Ramos (cell line): Measurements from ENCODE around the gene TUB.

Experiments
- in situ Hi-C: fragments of 300-500 bp; cut with MboI; formaldehyde crosslinking; loops from one replicate; pipeline ENCODE4 v1.14.3; 2022; ENCODE audit warnings: low sequenced_read_pairs; ENCODE audit not compliant: unreplicated experiment

The TUB gene

GRCh38 chr11:8087756-8088155 is 6.7 kb downstream of the TUB start:
- in situ Hi-C loops = no loop called here

GRCh38 chr11:8089791-8090510 is 8.9 kb downstream of the TUB start:
- in situ Hi-C loops = loop anchor here (10.0 kb wide), 1 partner anchor 195 kb away; no protein-coding TSS in a partner anchor

GRCh38 chr11:8090756-8091155 is 9.7 kb downstream of the TUB start:
- in situ Hi-C loops = loop anchor here (10.0 kb wide), 1 partner anchor 196 kb away; no protein-coding TSS in a partner anchor

GRCh38 chr11:8091721-8092120 is 10.7 kb downstream of the TUB start:
- in situ Hi-C loops = loop anchor here (10.0 kb wide), 1 partner anchor 197 kb away; no protein-coding TSS in a partner anchor

- in situ Hi-C loops = loop anchor here (10.0 kb wide), 1 partner anchor 198 kb away; no protein-coding TSS in a partner anchor
Measured at GRCh38 chr11:8092587-8093424, 11.8 kb downstream of the TUB start.

GRCh38 chr11:8093931-8094575 is 13.0 kb downstream of the TUB start:
- in situ Hi-C loops = loop anchor here (10.0 kb wide), 1 partner anchor 199 kb away; no protein-coding TSS in a partner anchor

- in situ Hi-C loops = loop anchor here (5.0 to 10.0 kb wide), 2 partner anchors 87 to 200 kb away; no protein-coding TSS in a partner anchor
Measured at GRCh38 chr11:8094656-8095055, 13.6 kb downstream of the TUB start.

- in situ Hi-C loops = loop anchor here (5.0 to 10.0 kb wide), 2 partner anchors 88 to 201 kb away; no protein-coding TSS in a partner anchor
Measured at GRCh38 chr11:8095371-8095770, 14.4 kb downstream of the TUB start.

GRCh38 chr11:8095806-8096522 is 15.0 kb downstream of the TUB start:
- in situ Hi-C loops = loop anchor here (5.0 to 10.0 kb wide), 2 partner anchors 89 to 201 kb away; no protein-coding TSS in a partner anchor

- in situ Hi-C loops = loop anchor here (5.0 to 10.0 kb wide), 2 partner anchors 89 to 202 kb away; no protein-coding TSS in a partner anchor
Measured at GRCh38 chr11:8096575-8096974, 15.6 kb downstream of the TUB start.

GRCh38 chr11:8097062-8097461 is 16.1 kb downstream of the TUB start:
- in situ Hi-C loops = loop anchor here (5.0 to 10.0 kb wide), 2 partner anchors 90 to 202 kb away; no protein-coding TSS in a partner anchor

GRCh38 chr11:8097468-8097867 is 16.5 kb downstream of the TUB start:
- in situ Hi-C loops = loop anchor here (5.0 to 10.0 kb wide), 2 partner anchors 90 to 203 kb away; no protein-coding TSS in a partner anchor

- in situ Hi-C loops = loop anchor here (5.0 to 10.0 kb wide), 2 partner anchors 91 to 203 kb away; no protein-coding TSS in a partner anchor
Measured at GRCh38 chr11:8097926-8098325, 16.9 kb downstream of the TUB start.

- in situ Hi-C loops = loop anchor here (5.0 to 10.0 kb wide), 2 partner anchors 91 to 204 kb away; no protein-coding TSS in a partner anchor
Measured at GRCh38 chr11:8098361-8098760, 17.4 kb downstream of the TUB start.

- in situ Hi-C loops = loop anchor here (5.0 to 10.0 kb wide), 2 partner anchors 92 to 204 kb away; no protein-coding TSS in a partner anchor
Measured at GRCh38 chr11:8098879-8099278, 17.9 kb downstream of the TUB start.

- in situ Hi-C loops = loop anchor here (5.0 to 10.0 kb wide), 2 partner anchors 92 to 205 kb away; no protein-coding TSS in a partner anchor
Measured at GRCh38 chr11:8099291-8099899, 18.4 kb downstream of the TUB start.

GRCh38 chr11:8100158-8100557 is 19.1 kb downstream of the TUB start:
- in situ Hi-C loops = no loop called here

GRCh38 chr11:8100605-8101004 is 19.6 kb downstream of the TUB start:
- in situ Hi-C loops = no loop called here

GRCh38 chr11:8101421-8101820 is 20.4 kb downstream of the TUB start:
- in situ Hi-C loops = no loop called here
